ENCODE measurements around the gene HTT. TPM values are rescaled to one million over a fixed set of nuclear protein-coding genes. Genes with fewer than 3 reads are reported as not detected.

Gene HTT
- total RNA-seq, 1 donor from 2014 or later: 73.6 TPM

DNA sequence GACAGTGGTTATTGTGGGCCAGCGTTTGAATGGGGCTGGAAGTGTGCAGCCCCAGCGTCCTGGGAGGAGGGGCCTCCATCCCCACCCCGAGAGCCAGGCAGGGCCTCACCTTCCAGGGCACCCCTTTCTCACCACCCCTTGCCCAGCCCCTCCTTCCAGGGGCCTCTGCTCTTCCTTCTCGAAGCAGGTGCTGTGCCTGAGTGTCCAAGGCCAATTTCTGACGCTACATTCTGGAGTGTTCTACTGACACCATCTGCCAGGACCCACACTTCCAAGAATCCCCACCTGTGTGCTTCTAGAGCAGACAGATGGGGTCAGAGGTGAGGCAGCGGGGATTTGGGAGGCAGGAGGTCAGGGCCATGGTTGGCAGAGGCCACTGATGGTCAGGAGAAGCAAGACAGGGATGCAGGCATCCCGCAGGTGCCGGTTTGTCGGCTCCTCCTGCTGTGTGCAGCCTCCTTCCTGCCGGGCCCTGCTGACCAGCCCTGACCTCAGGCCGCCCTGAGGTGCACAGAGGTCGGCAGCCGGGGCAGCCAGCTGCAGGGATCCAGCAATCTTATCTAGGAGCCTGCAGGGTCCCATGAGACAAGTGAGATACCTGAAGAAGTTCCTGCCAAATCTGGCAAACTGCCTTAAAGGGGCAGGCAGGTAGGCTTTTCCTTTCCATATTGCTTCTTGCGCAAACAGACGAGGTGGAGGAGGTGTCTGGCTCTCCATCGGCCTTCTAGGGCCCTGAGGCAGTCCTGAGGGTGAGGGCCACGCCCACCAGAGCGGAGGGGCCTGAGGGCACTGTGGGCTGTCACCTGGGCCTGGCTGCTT, 193.3 kb downstream of the HTT start:
- peaks cover 4% of the 10 kb centered on the region for H3K4me1 Mint-ChIP-seq
- H3K36me3 Mint-ChIP-seq: no peaks in the 10 kb centered on the region
- H3K27ac Mint-ChIP-seq: no peak overlapping the region
- TF ChIP-seq, protein P1, sequence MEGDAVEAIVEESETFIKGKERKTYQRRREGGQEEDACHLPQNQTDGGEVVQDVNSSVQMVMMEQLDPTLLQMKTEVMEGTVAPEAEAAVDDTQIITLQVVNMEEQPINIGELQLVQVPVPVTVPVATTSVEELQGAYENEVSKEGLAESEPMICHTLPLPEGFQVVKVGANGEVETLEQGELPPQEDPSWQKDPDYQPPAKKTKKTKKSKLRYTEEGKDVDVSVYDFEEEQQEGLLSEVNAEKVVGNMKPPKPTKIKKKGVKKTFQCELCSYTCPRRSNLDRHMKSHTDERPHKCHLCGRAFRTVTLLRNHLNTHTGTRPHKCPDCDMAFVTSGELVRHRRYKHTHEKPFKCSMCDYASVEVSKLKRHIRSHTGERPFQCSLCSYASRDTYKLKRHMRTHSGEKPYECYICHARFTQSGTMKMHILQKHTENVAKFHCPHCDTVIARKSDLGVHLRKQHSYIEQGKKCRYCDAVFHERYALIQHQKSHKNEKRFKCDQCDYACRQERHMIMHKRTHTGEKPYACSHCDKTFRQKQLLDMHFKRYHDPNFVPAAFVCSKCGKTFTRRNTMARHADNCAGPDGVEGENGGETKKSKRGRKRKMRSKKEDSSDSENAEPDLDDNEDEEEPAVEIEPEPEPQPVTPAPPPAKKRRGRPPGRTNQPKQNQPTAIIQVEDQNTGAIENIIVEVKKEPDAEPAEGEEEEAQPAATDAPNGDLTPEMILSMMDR (IDR thresholded peaks at IDR 0.05; ENCODE audit: unreplicated experiment): no peak
- peaks cover 2% of the 10 kb centered on the region for H3K27me3 Mint-ChIP-seq (ENCODE audit: low read depth)
- DNase-seq (ENCODE audit: low spot score in 2 of 2, unreplicated experiment in 2 of 2): no peak
- no peaks in the 10 kb centered on the region for H3K9me3 Mint-ChIP-seq
- no peak overlapping the region for H3K4me3 Mint-ChIP-seq

DNA sequence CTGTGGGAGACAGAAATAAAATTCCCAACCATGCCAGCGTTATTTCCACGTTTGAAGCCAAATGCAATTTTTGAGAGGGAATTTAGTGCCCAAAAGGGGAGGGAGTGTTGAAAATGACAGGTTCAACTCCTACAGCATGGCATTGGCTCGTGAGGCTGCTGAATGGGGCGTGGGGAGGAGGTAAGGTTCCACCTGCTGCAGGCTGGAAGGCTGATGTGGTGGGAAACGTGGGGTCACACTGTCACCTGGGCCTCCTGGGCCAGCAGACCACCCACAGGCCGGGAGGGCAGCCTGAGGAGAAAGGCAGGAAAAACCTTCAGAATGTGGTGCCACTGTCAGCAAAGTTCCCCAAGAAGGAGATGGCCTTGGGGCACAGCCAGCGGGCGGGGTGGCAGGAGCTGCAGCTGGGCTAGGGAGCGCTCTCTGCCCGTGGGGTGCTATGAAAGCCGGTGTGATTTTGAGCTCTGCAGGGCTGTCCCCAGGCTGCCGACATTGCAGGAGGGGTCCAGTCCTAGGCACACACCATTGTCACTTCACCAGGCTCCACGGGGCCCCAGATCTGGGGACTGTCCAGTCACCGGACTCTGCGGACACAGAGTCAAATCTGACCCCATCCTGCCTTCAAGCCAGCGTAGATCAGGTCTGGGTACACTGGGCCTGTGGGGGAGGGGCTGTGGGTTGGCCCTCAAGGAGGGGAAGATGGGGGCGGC, 194.1 kb downstream of the HTT start:
- H3K27me3 Mint-ChIP-seq (ENCODE audit: low read depth): peaks cover 2% of the 10 kb centered on the region
- peaks cover 3% of the 10 kb centered on the region for H3K9me3 Mint-ChIP-seq
- TF ChIP-seq, protein P1 (IDR thresholded peaks at IDR 0.05; ENCODE audit: unreplicated experiment): no peak
- peaks cover 4% of the 10 kb centered on the region for H3K4me1 Mint-ChIP-seq
- H3K27ac Mint-ChIP-seq: no peak overlapping the region
- no peak for DNase-seq (ENCODE audit: low spot score in 2 of 2, unreplicated experiment in 2 of 2)
- H3K4me3 Mint-ChIP-seq: no peak overlapping the region
- H3K36me3 Mint-ChIP-seq: no peaks in the 10 kb centered on the region

- no peak overlapping the region for H3K4me3 Mint-ChIP-seq
- H3K36me3 Mint-ChIP-seq: no peaks in the 10 kb centered on the region
- peak in 1 of 2 experiments; percentile 17 for DNase-seq (ENCODE audit: low spot score in 2 of 2, unreplicated experiment in 2 of 2)
- H3K4me1 Mint-ChIP-seq: peaks cover 4% of the 10 kb centered on the region
- TF ChIP-seq, protein P1 (IDR thresholded peaks at IDR 0.05; ENCODE audit: unreplicated experiment): no peak
- peaks cover 2% of the 10 kb centered on the region for H3K27me3 Mint-ChIP-seq (ENCODE audit: low read depth)
- H3K27ac Mint-ChIP-seq: no peak overlapping the region
- peaks cover 4% of the 10 kb centered on the region for H3K9me3 Mint-ChIP-seq
Observed at GRCh38 chr4:3269105-3269927, 194.8 kb downstream of the HTT start.

DNA sequence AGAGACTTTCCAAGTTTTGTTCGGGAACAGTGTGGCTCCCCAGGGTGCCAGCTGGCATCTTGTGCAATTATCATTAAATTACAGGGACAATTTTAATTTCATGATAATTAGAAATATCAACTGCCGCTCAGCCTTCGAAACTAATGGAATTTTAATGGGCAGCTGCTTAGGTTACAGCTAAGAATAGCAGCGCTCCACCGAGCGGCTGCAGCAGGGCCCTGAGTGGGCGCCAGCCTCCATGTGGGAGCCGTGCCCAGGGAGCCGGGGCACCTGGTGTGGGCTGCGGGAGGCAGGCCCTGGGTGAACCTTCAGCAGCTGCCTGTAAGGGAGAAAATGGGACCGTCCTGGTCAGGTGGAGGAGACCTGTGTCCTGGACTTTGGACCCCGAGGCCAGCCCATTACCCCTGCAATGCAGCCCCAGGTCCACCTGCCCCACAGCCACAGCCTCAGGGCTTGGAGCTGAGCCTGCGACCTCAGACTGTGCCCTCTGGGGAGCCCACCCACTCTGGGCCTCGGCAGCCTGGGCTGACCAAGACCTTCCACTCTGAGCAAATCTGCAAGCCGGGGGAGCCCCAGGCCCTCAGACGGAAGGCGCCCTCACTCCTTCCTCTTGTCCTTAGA, 195.6 kb downstream of the HTT start:
- TF ChIP-seq, protein P1 (IDR thresholded peaks at IDR 0.05; ENCODE audit: unreplicated experiment): no peak
- Mint-ChIP-seq H3K27me3 (ENCODE audit: low read depth) (peaks cover 2% of the 10 kb centered on the region), H3K36me3 (no peaks in the 10 kb centered on the region), H3K4me1 (peaks cover 4% of the 10 kb centered on the region), H3K9me3 (peaks cover 4% of the 10 kb centered on the region), H3K27ac (no peak overlapping the region), H3K4me3 (no peak overlapping the region)
- no peak for DNase-seq (ENCODE audit: low spot score in 2 of 2, unreplicated experiment in 2 of 2)

GRCh38 chr4:3271131-3271530, 196.7 kb downstream of the HTT start:
- no peak overlapping the region for H3K4me3 Mint-ChIP-seq
- H3K9me3 Mint-ChIP-seq: peaks cover 4% of the 10 kb centered on the region
- peaks cover 4% of the 10 kb centered on the region for H3K4me1 Mint-ChIP-seq
- peaks cover 2% of the 10 kb centered on the region for H3K27me3 Mint-ChIP-seq (ENCODE audit: low read depth)
- H3K36me3 Mint-ChIP-seq: no peaks in the 10 kb centered on the region
- H3K27ac Mint-ChIP-seq: no peak overlapping the region
- TF ChIP-seq, protein P1 (IDR thresholded peaks at IDR 0.05; ENCODE audit: unreplicated experiment): no peak
- no peak for DNase-seq (ENCODE audit: low spot score in 2 of 2, unreplicated experiment in 2 of 2)

Measured in mesothelial cell of epicardium (in vitro differentiated cells).